ENCODE results near the gene NEU1.
A peak's percentile ranks its signal among the peaks of the same experiment; 100 is the strongest.
"Not testable (repeated sequence)": the region's sequence is repeated elsewhere in the genome, so short reads cannot be mapped to it uniquely, and the experiment has no call there.

NEU1 gene

DNA sequence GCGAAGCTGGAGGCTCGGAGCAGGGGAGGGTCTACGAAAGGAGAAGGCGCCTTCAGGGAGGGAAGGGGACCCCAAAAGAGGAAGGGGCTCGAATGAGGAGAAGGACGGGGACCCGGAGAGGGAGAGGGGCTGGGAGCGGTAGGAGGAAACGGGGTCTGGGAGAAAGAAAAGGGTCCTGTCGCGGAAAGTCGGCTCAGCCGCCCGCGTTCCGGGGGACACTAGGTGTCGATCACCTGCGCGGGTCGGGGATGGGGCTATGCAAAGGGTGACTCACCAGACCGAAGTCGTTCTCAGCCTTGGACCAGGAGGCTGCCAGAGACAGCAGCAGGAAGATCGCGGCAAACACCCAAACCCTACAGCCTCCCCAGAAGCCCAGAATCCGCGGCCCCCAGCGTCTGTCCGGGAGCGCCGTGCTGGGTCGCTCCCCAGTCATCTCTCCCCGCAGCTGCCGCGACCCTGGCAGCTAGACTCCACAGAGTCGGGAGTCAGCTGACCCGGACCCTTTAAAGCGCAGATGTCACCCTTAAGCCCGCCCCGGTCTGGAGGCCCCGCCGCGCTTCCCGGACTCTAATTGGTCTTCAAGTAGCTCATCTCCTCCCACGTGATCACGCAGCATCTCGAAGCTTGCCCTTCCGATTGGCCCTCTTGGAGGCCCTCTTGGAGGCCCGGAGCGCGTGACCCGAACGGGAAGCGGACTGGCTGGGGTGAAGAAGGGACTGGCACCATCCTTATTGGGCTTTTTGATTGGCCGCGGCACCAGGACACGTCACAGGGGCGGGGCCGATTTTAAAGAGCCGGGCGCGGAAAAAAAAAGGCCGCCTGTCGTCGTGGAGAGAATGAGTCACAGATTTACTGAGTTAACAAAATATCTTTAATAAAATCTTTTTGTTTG is at the start of gene NEU1:
NEU1 (minus strand) TSS at position 478 of the 892 bp plus-strand sequence; CDS start at position 433, 45 bp downstream.
- peak; percentile 97 to 100 for DNase-seq (ENCODE audit: low read depth in 2 of 2)

DNA sequence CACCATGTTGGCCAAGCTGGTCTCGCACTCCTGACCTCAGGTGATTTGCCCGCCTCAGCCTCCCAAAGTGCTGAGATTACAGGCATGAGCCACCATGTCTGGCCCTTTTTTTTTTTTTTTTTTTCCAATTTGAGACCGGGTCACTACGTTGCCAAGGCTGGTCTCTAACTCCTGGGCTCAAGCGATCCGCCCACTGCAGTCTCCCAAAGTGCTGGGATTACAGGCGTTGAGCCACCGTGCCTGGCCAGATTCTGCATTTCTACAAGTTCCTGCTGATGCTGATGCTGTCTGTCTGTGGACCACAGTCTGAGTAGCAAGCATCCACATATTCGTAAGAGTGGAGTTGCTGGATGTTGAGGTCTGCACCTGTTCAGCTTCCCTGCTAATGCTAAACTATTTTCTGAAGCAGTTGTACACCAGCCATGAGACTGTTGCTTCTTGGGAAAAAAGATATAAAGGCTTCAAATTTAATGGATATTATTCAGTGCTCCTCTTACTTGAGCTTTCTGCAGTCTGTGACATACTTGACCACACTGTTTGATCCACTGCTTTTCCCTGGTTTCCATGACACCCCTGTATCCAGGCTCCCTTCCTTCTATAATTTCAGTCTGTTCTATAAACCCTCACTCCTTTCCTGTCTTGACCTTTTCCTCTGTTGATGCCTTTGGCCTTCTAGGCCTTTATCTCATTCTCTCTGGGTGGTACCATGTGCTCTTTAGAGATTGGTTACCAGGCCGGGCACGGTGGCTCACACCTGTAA is 49.4 kb upstream of the NEU1 start:
- DNase-seq (ENCODE audit: low read depth in 2 of 2), result no peak

- DNase-seq (ENCODE audit: low read depth in 2 of 2), result not testable (repeated sequence)
Observed at GRCh38 chr6:31909298-31909697, 46.7 kb upstream of the NEU1 start.

GRCh38 chr6:31908791-31909190 is 46.2 kb upstream of the NEU1 start:
- DNase-seq (ENCODE audit: low read depth in 2 of 2), result no peak

DNA sequence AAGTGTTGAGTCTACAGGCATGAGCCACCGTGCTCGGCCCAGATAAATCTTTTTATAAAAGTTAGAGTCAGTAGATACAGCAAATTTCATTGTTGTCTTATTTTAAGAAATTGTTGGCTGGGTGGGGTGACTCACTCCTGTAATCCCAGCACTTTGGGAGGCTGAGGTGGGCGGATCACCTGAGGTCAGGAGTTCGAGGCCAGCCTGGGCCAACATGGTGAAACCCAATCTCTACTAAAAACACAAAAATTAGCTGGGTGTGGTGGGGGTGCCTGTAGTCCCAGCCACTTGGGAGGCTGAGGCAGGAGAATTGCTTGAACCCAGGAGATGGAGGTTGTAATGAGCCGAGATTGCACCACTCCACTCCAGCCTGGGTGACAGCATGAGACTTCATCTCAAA is 45.6 kb upstream of the NEU1 start:
- DNase-seq (ENCODE audit: low read depth in 2 of 2), result not testable (repeated sequence)

DNA sequence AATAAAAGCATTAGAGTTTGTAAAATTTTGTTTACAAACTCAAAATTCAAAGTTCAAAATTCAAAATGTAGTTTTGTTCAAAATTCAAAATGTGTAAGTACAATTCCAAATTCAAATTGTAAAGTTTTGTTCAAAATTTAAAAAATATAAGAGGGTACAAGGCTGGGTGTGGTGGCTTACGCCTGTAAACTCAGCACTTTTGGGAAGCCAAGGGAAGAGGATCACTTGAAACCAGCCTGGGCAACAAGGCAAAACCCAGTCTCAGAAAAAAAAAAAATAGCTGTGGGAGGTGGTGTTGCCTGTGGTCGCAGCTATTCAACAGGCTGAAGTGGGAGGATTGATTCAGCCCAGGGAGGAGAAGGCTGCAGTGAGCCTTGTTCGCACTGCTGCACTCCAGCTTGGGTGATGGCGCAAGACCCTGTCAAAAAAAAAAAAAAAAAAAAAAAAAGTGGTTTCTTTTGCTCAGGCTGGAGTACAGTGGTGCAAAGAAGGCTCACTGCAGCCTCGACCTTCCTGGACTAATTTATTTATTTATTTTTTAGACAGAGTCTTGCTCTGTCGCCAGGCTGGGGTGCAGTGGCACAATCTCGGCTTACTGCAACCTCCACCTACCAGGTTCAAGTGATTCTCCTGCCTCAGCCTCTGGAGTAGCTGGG is 44.7 kb upstream of the NEU1 start:
- DNase-seq (ENCODE audit: low read depth in 2 of 2), result no peak

GRCh38 chr6:31906727-31907126 is 44.1 kb upstream of the NEU1 start:
- DNase-seq (ENCODE audit: low read depth in 2 of 2), result not testable (repeated sequence)

DNA sequence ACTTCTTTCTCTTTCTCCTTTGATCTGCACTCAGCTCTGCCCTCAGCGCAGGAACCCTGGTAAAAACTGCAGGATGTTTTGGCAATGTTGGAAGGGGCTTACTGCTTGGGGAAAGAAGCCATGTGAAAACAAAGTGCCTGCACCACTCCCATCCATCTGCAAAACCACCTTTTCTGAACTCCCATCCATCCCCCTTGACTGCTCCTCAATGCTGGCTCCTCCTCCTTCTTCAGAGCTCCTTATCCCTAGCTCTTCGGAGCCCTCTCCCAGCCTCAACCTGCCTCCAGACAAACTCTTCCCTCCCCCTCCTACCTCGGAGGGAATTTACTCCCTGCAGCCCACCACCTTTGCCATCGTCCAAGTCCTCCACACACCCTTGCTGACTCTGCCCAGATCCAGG is 43.5 kb upstream of the NEU1 start:
- no peak for DNase-seq (ENCODE audit: low read depth in 2 of 2)

DNA sequence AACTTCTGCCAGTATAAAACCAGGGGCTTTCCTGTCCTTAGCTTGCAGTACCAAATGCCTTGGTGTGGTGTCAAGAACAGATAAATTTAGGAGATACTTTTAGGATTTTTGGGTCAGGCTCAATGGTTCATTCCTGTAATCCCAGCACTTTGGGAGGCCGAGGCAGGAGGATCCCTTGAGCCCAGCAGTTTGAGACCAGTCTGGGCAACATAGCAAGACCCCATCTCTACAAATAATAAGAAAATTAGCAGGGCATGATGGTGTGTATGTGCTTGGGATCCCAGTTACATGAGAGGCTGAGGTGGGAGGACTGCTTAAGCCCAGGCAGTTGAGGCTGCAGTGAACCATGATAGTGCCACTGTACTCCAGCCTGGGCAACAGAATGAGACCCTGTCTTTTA is 42.4 kb upstream of the NEU1 start:
- no peak for DNase-seq (ENCODE audit: low read depth in 2 of 2)

- DNase-seq (ENCODE audit: low read depth in 2 of 2), result no peak
Observed at GRCh38 chr6:31903957-31904356, 41.3 kb upstream of the NEU1 start.

DNA sequence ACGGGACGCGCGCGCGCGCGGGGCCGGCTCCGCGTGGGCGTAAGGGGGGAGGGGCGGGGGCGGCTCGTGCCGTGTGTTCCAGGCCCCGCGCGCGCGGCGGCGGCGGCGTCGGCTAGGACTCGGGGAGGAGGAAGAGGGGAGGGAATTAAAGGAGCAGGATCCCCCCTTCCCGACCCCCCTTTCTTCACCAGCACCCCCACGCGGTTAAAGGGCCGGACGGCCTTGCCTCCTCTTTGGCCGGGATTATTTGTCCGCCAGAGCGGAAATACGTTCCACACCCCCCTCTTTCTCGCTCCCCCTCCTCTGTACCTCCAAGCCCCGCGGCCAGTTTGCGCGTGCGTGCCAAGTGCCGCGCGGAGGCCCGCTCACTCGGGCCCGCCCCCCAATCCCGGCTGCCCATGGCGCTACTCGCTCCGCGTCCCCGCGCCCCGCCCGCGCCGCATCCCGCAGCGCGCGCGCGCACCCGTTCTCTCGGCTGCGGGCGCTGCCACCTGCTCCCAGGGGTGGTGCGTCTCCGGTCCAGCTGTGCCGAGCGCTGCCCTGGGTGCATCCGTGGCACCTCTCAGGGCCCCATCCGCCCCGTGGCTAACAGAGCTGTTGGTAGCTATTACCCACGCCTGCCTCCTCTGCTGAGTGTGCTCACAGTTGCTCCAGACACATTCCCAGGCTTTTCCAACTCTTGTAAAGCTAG is 39.5 kb upstream of the NEU1 start, which contains the start of gene ZBTB12:
ZBTB12 (minus strand) TSS at position 134 of the 691 bp plus-strand sequence. CDS start 781 bp downstream, outside the sequence.
- peak; percentile 66 to 71 for DNase-seq (ENCODE audit: low read depth in 2 of 2)

- peak; percentile 46 to 57 for DNase-seq (ENCODE audit: low read depth in 2 of 2)
Observed at GRCh38 chr6:31901415-31901952, 38.9 kb upstream of the NEU1 start.

DNA sequence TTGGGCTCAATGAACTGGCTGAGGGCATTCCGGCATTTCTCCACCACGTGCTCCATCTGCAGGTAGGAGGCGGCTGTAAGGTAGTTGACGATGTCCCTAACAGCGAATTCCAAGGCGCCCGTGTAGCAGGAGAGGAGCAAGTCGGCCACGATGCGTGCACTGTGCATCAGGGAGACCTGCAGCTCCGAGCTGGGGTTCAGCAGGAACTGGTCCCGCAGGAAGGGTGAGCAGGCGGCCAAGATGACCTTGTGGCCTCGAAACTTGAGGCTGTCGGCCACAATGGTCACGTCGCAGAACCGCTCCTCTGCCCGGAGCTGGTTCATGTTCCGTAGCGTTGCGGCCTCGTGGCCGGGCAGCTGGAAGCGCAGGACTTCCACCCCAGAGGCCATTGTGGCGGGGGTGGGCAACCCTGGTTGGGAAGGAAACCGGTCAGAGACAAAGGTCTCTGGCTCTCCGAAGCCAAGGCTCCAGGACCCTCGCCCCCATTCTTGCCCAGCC is 38.3 kb upstream of the NEU1 start:
- no peak for DNase-seq (ENCODE audit: low read depth in 2 of 2)

GRCh38 chr6:31899882-31900722 is 37.5 kb upstream of the NEU1 start:
- DNase-seq (ENCODE audit: low read depth in 2 of 2), result no peak

DNA sequence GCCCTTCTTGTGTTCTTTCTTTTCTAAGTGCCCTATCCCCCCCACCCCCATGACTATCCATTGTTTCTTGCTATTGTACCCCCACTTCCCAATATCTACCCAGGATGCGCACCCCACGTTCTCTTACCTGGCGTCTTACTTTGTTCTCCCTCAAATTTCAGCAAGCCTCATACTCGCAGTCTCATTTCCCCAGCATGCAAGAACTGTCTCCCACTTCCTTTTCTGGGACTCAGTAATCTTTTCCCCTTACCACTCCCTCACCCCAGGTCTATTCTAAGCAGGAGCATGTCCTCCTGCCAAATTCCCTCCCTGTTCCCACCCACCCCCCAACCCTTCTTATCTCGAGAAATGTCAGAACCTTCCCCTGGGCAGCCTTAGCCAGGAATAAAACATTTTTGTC is 36.6 kb upstream of the NEU1 start:
- no peak for DNase-seq (ENCODE audit: low read depth in 2 of 2)

- no peak for DNase-seq (ENCODE audit: low read depth in 2 of 2)
Observed at GRCh38 chr6:31898383-31899011, 35.9 kb upstream of the NEU1 start.

- peak; percentile 66 to 67 for DNase-seq (ENCODE audit: low read depth in 2 of 2)
Observed at GRCh38 chr6:31897612-31898382, 35.2 kb upstream of the NEU1 start, which contains the start of gene EHMT2. Gene EHMT2, minus strand, starts transcription at chr6:31897698. Its CDS starts 21 bp downstream, at chr6:31897677.

DNA sequence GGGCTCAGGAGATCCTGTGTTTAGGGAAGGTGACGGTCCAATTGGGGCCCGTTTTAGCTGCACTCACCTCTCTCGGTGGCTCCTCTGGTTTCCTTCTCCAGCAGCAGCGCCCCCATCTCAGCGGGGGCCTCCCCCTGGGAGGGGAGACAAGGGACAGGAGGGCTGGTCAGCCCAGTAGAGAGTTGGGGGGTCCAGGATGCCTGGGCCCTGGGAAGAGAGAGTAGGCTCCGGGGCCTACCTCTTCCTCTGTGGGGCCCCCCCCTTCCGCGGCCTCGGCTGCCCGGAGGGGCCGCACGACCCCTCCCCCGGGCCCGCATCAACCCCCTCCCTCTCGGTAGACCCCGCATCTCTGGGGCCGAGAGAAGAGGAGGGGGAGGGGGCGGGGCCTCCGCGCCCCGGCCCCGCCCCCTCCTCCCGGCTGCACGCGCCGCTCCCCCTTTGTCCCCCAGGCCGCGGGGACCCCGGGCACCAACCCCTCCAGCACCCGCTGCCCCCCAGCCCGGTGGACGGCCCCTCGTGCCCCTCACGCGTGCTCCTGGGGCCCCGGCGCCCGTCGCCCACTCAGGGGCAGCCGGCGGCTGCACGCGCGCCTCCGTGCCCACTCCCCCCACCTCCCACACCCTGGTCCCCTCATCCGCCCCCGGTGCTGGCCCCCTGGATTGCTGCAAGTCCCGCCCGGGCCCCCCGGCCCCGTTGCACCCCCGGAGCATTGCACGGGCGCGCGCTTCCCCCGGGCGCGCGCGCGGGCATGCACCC is 34.4 kb upstream of the NEU1 start:
- no peak for DNase-seq (ENCODE audit: low read depth in 2 of 2)
